Nephron (organoid): Measurements from ENCODE around the gene CHST11.

ENCODE experiments used
- H3K27ac Mint-ChIP-seq, 3 experiments: 2 replicates each; pipeline ENCODE4 v1.8.0; 2020; ENCODE audit warnings: mixed read lengths in 3 of 3, mild to moderate bottlenecking in 2 of 3, moderate library complexity in 1 of 3
- H3K27me3 Mint-ChIP-seq: 2 replicates; pipeline ENCODE4 v1.8.0; 2021; ENCODE audit warnings: low read depth, mild to moderate bottlenecking, moderate library complexity, mixed read lengths
- H3K36me3 Mint-ChIP-seq: 2 replicates; pipeline ENCODE4 v1.8.0; 2020; ENCODE audit warnings: low read depth, mixed read lengths
- H3K4me1 Mint-ChIP-seq: 2 replicates; pipeline ENCODE4 v1.8.0; 2020; ENCODE audit warnings: mixed read lengths
- H3K4me3 Mint-ChIP-seq, 3 experiments: 2 replicates each; pipeline ENCODE4 v1.8.0; 2020; ENCODE audit warnings: mild to moderate bottlenecking in 3 of 3, mixed read lengths in 3 of 3, moderate library complexity in 2 of 3
- H3K9me3 Mint-ChIP-seq: 2 replicates; pipeline ENCODE4 v1.8.0; 2020; ENCODE audit warnings: mixed read lengths
- CTCF ChIP-seq, 3 experiments: fragments of 200-600 bp; sonication (generic); IDR thresholded peaks; one replicate each; pipeline ENCODE4 v1.5.0; 2021; ENCODE audit warnings: antibody characterized with exemption in 3 of 3; ENCODE audit not compliant: unreplicated experiment in 3 of 3

Gene CHST11

GRCh38 chr12:104707794-104708558 is 251.2 kb downstream of the CHST11 start:
- H3K27ac Mint-ChIP-seq = peak overlapping the region in 1 of 3 experiments; percentile 4
- H3K4me3 Mint-ChIP-seq = no peak overlapping the region
- no peak for TF ChIP-seq CTCF (IDR thresholded peaks at IDR 0.05; ENCODE audit: unreplicated experiment in 3 of 3)
- H3K27me3 Mint-ChIP-seq = peaks cover 13% of the 10 kb centered on the region
- H3K36me3 Mint-ChIP-seq = no peaks in the 10 kb centered on the region
- H3K4me1 Mint-ChIP-seq = peaks cover 40% of the 10 kb centered on the region
- H3K9me3 Mint-ChIP-seq = no peaks in the 10 kb centered on the region

GRCh38 chr12:104708891-104709290 is 252.1 kb downstream of the CHST11 start:
- Mint-ChIP-seq H3K27me3 (peaks cover 11% of the 10 kb centered on the region), H3K36me3 (no peaks in the 10 kb centered on the region), H3K4me1 (peaks cover 40% of the 10 kb centered on the region), H3K9me3 (no peaks in the 10 kb centered on the region), H3K27ac (no peak overlapping the region), H3K4me3 (no peak overlapping the region)
- no peak for TF ChIP-seq CTCF (IDR thresholded peaks at IDR 0.05; ENCODE audit: unreplicated experiment in 3 of 3)

GRCh38 chr12:104709692-104710435 is 253.1 kb downstream of the CHST11 start:
- Mint-ChIP-seq H3K27ac (no peak overlapping the region), H3K4me1 (peaks cover 47% of the 10 kb centered on the region), H3K36me3 (no peaks in the 10 kb centered on the region), H3K4me3 (no peak overlapping the region), H3K27me3 (peaks cover 9% of the 10 kb centered on the region), H3K9me3 (no peaks in the 10 kb centered on the region)
- TF ChIP-seq CTCF (IDR thresholded peaks at IDR 0.05; ENCODE audit: unreplicated experiment in 3 of 3) = no peak

- Mint-ChIP-seq H3K27ac (peak overlapping the region; percentile 55 to 79 (median 65)), H3K27me3 (peaks cover 3% of the 10 kb centered on the region), H3K4me3 (peak overlapping the region in 1 of 3 experiments; percentile 14), H3K9me3 (no peaks in the 10 kb centered on the region), H3K36me3 (no peaks in the 10 kb centered on the region), H3K4me1 (peaks cover 55% of the 10 kb centered on the region)
- TF ChIP-seq CTCF (IDR thresholded peaks at IDR 0.05; ENCODE audit: unreplicated experiment in 3 of 3) = no peak
These were observed 254.4 kb downstream of the CHST11 start for GRCh38 chr12:104710940-104711689.

- Mint-ChIP-seq H3K9me3 (no peaks in the 10 kb centered on the region), H3K27ac (peak overlapping the region in 2 of 3 experiments; percentile 8 to 37), H3K27me3 (peaks cover 7% of the 10 kb centered on the region), H3K4me1 (peaks cover 59% of the 10 kb centered on the region), H3K36me3 (no peaks in the 10 kb centered on the region), H3K4me3 (no peak overlapping the region)
- no peak for TF ChIP-seq CTCF (IDR thresholded peaks at IDR 0.05; ENCODE audit: unreplicated experiment in 3 of 3)
These were observed 255.7 kb downstream of the CHST11 start for GRCh38 chr12:104712477-104712876.
